Stimulated activated CD4-positive, alpha-beta T cell treated with anti-CD3 and anti-CD28 coated beads, TNF-alpha, amount 100 ng/mL, for 1 hour (primary cell): Measurements from ENCODE around the gene IFNA16.
A peak's percentile ranks its signal among the peaks of the same experiment; 100 is the strongest.
"Not testable (repeated sequence)": the region's sequence is repeated elsewhere in the genome, so short reads cannot be mapped to it uniquely, and the experiment has no call there.

Source experiments
- DNase-seq, 3 donors: peaks; one replicate each; pipeline ENCODE4 v3.0.0-alpha.2; 2020; ENCODE audit warnings: low read depth in 3 of 3, low spot score in 1 of 3

The IFNA16 gene

DNA sequence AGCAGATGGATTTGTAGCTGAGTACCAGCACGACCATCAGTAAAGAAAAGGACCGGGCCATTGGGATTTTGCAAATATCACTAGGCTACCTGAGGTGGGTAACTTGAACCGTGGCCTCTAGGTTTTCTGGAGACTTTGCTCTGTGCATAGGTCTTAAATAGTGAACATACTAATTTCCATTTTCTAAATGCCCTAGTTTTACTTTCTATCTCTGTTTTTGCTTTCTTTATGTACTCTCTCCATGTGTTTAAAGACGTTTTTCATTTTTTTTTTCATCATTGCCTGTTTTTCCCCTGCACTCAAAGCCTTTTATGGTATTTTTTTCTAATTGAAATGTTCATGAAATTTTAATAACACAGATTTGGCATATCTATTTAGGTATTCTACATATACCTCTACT lies 15.0 kb downstream of the IFNA16 start, which contains the start of gene IFNA7:
IFNA7 (minus strand) TSS at position 101 of the 400 bp plus-strand sequence; CDS start at position 61, 40 bp downstream.
- DNase-seq: not testable (repeated sequence)

DNA sequence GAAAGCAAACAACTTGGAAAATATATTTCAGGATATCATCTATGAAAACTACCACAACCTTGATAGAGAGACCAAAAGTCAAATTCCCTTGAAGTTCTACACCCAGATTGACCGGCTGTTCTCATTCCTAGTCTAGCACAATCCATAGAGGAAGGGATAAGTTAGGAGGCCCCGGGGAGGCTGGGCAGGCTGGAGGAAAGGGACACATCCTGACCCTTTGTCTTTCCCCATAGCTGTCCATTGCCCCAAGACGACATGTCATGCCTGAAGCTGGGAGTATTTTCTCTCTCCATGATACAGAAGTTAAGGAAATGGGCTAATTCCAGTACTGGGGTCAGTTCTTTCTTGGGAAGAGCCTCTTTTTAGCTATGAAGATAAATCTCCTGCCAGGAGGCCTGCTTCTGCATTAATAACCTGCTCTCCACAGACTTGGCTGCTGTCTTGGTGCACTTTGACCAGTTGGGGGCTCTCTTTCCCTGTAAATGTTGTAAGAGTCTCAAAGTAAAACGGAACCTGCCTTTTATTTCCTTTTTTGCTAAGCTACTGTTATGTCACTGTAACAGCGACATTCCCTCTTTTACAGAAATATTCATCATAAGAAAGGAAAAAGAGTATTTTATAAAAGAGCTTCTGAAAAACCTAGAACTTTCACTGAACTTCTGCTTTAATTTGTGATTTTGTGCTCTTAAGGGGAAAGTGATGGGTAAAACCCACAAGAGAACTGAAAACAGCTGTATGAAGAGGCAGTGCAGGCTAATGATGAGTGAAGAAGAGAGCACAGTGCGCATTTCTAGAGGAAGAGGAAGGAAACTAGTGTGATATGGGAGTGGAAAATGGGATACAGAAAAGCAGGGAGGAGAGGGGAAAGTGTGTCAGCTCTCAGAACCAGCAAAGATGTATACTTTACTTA lies 22.0 kb downstream of the IFNA16 start:
- DNase-seq: peak in 1 of 3 donors; percentile 15

DNA sequence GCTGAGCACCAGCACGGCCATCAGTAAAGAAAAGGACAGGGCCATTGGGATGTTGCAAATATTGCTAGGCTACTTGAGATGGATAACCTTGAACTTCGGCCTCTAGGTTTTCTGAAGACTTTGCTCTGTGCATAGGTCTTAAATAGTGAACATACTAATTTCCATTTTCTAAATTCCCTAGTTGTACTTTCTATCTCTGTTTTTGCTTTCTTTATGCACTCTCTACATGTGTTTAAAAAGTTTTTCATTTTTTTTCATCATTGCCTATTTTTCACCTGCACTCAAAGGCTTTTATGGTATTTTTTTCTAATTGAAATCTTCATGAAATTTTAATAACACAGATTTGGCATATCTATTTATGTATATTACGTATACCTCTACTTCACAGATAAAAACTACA lies 29.6 kb downstream of the IFNA16 start, which contains the start of gene IFNA4:
IFNA4 (minus strand) TSS at position 101 of the 400 bp plus-strand sequence; CDS start at position 45, 56 bp downstream.
- DNase-seq: not testable (repeated sequence)

DNA sequence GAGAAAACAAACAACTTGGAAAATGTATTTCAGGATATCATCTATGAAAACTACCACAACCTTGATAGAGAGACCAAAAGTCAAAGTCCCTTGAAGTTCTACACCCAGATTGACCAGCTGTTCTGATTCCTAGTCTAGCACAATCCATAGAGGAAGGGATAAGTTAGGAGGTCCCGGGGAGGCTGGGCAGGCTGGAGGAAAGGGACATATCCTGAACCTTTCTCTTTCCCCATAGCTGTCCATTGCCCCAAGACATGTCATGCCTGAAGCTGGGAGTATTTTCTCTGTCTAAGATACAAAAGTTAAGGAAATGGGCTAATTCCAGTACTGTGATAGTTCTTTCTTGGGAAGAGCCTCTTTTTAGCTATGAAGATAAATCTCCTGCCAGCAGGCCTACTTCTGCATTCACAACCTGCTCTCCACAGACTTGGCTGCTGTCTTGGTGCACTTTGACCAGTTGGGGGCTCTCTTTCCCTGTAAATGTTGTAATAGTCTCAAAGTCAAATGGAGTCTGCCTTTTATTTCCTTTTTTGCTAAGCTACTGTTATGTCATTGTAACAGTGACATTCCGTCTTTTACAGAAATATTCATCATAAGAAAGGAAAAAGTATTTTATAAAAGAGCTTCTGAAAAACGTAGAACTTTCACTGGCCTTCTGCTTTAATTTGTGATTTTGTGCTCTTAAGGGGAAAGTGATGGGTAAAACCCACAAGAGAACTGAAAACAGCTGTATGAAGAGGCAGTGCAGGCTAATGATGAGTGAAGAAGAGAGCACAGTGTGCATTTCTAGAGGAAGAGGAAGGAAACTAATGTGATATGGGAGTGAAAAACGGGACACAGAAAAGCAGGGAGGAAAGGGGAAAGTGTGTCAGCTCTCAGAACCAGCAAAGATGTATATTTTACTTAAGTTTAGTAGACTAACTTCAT lies 34.0 kb downstream of the IFNA16 start:
- not testable (repeated sequence) for DNase-seq

DNA sequence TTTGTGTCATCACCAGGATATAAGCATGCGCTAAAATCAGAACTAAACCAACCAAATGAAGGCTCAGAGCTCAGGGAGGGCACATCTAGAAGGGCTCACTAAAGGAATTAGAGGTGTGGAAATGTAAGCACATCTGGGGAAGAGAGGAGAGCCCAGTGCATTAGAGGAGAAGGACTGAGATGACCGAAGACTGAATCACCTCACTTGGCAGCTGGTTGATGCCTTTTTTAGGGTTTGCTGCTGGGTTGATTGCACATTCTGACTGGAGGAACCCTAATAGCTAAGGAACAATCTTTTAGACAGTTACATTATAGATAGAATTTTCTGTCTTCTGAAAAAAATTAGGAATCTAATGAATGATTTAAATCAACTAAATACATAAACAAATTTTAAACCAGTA lies 42.4 kb downstream of the IFNA16 start:
- DNase-seq: no peak

DNA sequence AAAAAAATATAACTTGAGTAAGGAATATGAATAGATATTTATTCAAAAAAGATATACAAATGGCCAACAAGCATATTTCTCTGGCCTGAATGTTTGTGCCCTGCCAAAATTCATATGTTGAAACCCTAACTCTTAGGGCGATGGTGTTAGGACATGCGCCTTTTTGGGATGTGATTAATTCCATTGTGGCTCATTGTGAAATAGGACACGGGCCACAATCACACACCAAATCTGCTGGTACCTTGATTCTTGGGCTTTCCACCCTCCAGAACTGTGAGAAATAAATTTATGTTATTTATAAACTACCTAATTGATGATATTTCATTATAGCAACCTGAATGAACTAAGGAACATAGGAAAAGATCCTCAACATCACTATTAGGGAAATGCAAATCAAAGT lies 45.0 kb downstream of the IFNA16 start:
- no peak for DNase-seq

DNA sequence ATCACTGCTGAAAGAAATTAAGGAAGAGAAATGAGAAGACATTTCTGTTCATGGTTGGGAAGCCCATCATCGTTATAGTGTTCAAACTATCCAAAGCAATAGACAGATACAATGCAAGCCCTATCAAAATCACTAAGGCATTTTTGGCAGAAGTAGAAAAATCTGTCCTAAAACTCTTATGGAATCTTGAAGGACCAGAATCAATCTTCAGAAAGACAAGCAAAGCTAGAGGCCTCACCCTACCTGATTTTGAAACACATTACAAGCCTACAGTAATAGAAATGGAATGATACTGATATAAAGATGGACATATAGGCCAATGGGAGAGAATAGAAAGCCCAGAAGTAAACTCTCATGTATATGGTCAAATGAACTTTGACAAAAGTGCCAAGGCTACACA lies 45.8 kb downstream of the IFNA16 start:
- DNase-seq: no peak

DNA sequence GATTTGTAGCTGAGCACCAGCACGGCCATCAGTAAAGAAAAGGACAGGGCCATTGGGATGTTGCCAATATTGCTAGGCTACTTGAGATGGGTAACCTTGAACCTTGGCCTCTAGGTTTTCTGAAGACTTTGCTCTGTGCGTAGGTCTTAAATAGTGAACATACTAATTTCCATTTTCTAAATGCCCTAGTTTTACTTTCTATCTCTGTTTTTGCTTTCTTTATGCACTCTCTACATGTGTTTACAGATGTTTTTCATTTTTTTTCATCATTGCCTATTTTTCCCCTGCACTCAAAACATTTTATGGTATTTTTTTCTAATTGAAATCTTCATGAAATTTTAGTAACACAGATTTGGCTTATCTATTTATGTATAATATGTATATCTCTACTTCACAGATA lies 50.6 kb downstream of the IFNA16 start, which contains the start of gene IFNA21:
IFNA21 (minus strand) TSS at position 101 of the 400 bp plus-strand sequence; CDS start at position 53, 48 bp downstream.
- not testable (repeated sequence) for DNase-seq
